Measurements from ENCODE around the gene VEPH1. TPM values are rescaled to one million over a fixed set of nuclear protein-coding genes. Genes with fewer than 3 reads are reported as not detected.

Gene VEPH1
- total RNA-seq, 1 donor from 2014 or later, result 13.0 TPM

DNA sequence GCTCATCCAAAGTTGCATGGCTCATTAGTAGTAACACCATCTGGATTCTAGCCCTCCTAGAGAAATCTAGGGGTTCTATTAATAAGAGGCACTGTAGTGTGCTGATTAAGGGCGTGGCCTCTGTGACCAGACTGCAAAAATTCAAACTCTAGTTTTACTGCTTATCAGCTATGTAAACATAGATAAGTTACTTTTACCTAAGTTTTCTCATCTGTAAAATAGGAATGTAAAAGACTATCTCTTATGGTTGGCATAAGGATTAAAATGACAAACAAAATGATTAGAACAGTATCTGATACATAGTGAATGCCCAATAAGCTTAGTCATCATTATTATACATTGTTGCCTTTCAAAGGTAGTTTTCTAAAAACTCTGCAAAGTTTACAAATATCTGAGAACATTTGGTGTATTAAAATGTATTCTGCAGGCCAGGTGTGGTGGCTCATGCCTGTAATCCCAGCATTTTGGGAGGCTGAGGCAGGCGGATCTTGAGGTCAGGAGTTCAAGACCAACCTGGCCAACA, 62.1 kb downstream of the VEPH1 start:
- DNase-seq (ENCODE audit: low spot score in 2 of 2), result no peak
- no peak for FAIRE-seq

DNA sequence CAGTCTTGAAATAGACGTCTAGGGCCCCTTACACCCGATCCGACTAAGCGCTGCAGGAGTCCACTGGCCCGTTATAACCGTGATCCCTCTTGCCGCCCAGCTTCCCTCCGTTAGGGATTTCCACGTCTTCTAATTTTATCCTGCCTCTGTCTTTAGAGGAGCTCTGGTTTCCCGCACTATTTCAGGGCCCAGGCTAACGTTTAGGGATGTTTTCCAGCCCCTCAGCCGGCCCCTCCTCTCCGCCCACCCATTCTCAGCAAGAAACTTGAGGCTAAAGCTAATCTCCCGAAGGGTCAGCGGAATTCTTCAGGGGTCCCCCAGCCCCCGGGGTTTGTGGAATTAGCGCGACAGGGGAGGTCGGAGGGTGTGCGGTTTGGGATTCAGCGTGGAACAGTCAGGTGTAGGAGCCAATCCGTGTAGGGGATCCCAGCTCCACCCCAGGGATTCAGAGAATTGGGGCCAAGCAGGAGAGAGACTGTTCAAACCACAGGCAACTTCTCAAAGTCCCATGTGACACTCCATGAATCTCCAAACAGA, 65.0 kb downstream of the VEPH1 start:
- FAIRE-seq (no peak), DNase-seq (ENCODE audit: low spot score in 2 of 2) (no peak)

DNA sequence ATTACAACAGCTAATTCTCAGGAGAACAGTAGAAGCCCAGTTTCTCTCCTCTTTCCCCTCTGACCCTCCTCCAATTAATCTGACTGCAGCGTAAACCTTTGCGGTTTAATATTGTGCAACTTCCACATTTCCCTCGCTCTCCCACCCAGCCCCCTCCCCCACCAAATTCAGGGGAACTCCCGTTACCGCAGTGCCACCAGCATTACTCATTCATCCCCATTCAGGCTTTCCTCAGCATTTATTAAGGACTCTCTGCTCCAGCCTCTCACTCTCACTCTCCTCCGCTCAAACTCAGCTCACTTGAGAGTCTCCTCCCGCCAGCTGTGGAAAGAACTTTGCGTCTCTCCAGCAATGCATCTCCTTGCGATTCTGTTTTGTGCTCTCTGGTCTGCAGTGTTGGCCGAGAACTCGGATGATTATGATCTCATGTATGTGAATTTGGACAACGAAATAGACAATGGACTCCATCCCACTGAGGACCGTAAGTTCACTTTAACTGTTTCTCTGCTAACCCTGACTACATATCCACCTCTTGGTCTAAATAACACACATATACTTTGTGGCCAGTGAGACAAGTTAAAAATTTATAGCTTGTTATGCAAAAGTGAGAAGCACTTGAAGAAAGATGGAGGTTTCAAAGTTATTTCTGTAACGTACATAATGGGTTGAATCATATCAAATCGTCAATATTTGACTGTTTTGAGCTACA, 66.5 kb downstream of the VEPH1 start, which contains the start of gene PTX3:
PTX3 (plus strand) TSS at position 268 of the 709 bp plus-strand sequence; CDS start at position 352, 84 bp downstream.
- no peak for DNase-seq (ENCODE audit: low spot score in 2 of 2)
- no peak for FAIRE-seq

DNA sequence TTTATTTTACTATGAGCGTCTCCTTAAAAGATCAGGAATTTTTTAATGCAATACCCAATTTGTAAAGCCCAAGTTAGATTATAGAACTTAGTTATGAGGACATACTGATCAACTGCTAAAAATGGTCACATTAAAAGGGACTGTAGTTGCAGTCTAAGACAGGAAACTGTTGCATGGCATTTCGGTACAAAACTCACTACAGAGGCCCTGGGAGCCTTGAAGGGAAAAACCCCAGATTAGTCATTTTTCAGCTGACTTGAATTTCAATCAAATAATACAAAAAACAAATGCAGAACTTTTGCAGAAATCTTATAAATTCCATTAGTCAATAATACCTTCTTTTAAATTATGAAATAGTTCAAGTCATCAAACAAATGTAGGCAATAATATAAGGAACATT, 73.5 kb downstream of the VEPH1 start:
- FAIRE-seq (no peak), DNase-seq (ENCODE audit: low spot score in 2 of 2) (no peak)

DNA sequence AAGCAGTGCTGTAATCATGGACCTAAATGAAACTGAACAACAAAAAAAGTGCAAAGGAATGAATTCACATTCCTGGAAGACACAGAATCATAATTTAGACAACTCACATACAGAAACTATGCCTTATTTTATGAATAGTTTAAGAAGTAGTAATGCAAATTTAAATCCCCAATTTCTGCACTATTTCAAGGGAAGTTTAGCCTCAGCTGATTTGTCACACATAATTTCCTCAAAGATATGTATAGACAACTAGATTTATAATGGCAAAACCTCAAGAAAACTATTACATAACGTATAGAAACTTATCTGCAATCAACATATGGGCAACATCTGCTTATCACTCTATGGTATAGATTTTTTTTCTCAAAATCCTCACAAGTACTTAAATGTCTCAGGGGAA, 74.4 kb downstream of the VEPH1 start:
- FAIRE-seq, result no peak

DNA sequence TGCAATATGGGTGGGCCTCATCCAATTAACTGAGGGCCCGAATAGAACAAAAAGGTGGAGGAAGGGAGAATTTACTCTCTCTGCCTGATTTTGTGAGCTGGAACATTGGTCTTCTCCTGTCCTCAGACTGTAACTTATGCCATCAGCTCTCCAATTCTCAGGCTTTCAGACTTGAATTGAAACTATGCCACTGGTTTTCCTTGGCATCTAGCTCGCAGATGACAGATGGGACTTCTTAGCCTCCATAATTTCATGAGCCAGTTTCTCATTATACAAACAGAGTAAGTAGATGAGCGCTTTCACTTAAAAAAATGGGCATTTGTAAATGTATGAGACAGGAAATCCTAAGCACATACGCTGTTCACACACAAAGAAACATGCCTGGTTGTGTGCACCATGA, 75.3 kb downstream of the VEPH1 start:
- DNase-seq (ENCODE audit: low spot score in 2 of 2) (no peak), FAIRE-seq (no peak)

More for the DNA sequence above, 74.4 kb downstream of the VEPH1 start:
- no peak for DNase-seq (ENCODE audit: low spot score in 2 of 2)

DNA sequence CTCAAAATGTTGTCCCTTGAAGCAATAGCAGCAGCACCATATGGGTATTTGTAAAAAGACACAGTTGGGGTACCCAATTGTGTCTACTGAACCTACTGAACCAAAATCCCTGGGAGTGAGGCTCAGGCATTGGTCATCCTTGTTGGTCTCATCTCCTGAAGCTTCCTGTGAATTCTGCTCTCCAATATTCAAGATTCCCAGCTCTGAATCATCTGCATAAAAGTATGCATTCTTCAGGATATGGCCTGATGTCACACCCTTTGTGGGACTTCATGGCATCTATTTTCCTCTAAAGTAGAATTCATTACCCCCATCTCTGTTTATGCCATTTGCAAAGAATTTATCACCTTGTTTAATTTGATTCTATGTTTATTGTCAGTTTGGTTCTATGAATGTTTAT, 79.9 kb downstream of the VEPH1 start:
- DNase-seq (ENCODE audit: low spot score in 2 of 2), result no peak
- no peak for FAIRE-seq

DNA sequence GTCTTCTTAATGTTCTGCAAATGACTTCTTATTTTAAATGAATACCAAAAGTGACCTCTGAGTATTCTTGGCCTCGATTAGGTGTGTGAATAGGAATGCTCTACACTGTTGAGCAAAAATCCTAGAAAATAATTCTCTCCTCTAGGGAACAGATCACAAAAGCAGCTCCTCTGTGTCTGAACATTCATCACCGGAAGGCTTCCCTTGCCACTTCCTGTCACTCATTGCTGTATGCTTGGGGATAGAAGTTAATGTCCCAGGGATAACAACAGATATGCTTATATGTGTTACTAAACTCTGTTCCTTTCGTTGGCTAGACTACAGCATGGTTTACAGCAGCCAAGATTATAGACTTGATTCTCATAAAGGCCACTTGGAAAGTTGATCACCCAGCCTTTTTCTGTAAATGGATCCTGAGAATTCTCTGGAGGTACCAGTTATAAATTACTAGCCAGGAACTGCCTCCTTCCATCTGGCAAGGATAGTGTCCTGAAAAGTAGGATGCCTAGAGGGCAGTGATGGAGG, 82.5 kb downstream of the VEPH1 start:
- DNase-seq (ENCODE audit: low spot score in 2 of 2), result no peak
- no peak for FAIRE-seq

DNA sequence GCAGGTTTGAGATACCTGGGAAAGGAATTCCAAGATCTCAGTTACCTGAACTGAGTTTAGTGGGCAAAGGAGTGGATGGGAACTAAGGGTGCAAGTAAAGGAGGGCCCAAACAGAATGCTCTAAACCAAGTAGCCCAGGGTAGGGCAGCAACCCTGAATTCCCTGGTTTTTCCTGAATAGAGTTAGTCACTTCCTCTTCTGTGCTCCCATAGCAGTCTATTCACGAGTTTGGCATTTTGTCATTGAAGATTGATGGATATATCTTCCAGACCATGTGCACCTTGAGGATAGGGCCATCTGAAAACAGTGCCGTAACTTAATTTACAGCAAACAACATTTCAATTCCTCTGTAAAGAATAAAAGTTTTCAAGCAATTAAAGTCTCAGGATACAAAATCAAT, 85.1 kb downstream of the VEPH1 start:
- no peak for FAIRE-seq
- DNase-seq (ENCODE audit: low spot score in 2 of 2), result no peak

DNA sequence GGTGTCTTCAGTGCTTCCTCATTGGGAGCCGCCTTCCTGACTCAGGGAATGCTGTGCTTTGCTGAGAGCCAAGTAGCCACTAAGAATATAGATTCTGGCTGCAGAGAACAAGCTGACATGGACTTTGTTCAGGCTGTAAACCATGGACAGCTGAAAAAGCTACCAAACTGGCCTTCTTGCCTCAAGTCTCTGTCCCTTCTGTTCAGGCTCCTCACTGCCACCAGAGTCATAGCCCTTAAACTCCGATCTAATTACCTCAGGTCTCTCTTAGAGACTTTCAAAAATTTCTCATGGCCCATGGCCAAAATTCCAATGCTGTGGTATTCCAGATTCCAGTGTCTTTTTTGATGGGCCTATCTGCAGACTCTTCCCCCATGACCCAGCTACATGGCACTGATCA, 86.0 kb downstream of the VEPH1 start:
- no peak for DNase-seq (ENCODE audit: low spot score in 2 of 2)
- FAIRE-seq, result no peak

DNA sequence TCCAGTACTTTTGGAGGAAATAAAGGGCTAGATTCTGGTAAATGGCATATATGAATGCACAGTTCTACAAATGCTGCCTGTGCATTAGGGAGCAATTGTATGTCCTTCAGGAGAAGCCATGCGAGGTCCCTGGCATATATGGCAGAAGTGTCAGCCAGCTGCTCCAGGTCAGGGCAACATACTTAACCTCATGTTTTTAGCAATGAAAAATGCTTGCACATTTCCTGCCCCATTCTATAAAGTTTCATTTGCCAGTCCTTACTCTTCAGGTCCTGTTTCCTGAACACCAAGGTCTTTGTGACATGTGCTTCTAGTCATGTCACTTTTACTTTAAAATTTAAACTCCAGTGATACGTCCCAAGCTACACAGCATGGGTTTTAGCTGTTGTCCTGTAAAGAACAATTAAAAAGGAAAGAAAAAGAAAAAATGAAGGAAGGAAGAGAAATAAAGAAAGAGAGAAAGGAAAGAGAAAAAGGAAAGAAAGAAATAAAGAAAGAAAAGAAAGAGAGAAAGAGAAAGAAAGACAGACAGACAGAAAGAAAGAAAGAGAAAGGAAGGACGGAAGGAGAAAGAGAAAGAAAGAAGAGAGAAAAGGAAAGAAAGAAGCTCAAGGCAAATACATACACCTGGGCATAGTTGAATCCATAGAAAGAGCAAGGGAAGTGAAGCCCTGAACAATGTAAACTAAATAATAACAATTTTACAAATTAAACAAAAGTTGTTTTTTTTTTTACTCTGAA, 86.7 kb downstream of the VEPH1 start:
- FAIRE-seq (no peak), DNase-seq (ENCODE audit: low spot score in 2 of 2) (no peak)

DNA sequence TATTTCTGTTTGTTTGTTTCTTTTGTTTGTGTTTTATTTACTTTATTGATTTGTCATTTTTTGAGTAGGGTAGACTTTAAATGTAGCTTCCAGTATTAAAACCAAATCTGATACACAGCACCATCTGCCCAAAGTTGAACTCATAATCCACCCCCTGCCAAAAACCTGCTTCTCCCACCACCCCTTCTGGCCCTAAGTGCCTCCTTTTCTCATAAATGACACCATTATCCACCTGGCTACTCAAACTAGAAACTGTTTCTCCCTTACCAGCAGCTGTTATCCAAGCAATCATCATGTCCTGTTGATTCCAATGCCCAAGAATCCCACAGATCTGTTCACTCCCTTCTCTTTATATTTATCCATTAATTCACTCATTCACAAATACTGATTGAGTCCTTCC, 88.4 kb downstream of the VEPH1 start:
- DNase-seq (ENCODE audit: low spot score in 2 of 2) (no peak), FAIRE-seq (no peak)

DNA sequence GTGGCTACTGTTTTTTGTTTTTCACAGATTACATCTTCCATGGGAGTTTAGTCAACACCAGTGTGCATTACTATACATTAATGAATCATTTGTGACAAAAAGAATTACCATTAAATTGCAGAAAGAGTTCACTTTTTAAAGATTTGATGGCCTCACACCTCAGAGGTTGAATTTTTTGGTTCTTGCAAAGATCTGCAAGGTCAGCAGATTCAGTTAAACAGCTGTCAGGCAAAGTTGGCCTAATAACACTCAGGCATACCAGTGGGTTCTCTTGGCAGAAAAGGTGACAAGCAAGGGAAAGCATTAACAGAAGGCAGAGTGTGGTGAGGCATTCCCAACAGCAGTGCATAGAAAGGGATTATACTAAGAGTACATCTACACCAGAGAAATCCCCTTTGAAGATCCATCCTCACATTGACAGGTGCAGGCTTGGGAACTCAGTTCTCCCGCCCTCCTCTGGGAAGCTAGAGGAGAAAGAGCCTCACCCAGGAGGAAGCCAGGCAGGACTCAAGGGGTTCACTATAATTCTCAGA, 90.8 kb downstream of the VEPH1 start:
- FAIRE-seq (no peak), DNase-seq (ENCODE audit: low spot score in 2 of 2) (no peak)

DNA sequence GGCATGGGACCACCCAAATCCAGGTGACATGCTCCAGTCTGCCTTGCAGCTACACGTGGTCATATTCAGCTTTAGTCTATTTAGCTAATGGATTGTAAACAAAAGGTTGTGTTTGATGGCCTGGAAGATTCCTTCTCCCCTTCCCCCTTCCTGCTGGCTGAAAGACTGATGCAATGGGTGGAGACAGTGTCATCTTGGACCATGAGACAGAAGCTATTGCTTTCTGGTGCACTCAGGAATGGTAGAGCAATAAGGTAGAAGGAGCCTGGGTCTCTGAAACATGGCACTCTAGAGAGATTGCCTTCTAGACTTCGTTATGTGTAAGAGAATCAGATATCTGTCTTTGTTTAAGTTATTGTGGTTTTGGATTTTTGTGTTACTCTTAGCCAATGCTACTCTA, 92.3 kb downstream of the VEPH1 start:
- no peak for FAIRE-seq

DNA sequence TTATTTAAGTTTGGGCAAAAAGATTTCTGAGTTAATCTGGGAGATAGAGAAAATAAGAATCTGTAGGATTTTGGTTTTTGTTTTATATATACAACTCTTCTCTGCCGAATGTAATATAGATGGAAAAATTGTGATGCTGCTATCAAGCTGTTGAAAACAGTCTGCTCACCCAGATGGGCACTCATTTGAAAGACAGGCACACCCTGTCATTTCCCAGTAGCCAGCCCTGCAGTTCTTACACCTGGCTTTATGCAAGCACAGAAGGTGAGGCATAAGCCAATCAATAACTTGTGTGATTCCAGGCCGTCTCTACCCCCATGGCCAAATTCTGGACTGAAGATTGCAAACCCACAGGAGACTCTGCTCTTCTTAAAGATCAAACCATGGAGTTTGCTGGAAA, 93.7 kb downstream of the VEPH1 start:
- FAIRE-seq, result no peak
- DNase-seq (ENCODE audit: low spot score in 2 of 2), result no peak

More for the DNA sequence above, 92.3 kb downstream of the VEPH1 start:
- no peak for DNase-seq (ENCODE audit: low spot score in 2 of 2)

DNA sequence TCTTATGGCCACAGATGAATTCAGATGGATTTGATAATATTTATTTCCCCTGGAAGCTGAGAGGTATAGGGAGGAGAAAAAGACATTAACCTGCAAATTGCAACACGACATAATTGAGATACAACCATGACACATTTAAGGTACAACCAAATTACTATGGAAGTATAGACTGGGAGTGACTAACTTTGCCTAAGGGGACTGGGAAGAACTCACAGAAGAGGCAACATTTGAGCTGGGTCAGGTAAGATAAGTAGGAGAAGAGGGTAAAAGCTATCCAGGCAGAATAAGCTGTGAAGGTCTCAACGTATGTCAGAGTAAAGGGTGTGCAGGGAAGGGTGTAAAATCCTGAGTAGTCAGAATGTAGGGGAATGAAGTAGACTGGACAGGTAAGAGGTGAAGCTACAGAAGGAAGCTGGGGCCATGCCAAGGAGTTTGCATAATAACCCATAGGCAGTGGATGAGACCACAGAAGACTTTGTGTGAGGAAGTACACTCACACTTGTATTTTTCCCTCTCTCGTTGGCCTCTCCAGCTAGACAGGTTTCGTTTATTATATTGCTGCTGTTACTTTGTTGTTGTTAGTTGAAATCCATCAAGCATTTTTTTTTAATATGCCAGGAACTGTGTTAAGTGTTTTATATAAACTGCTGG, 94.6 kb downstream of the VEPH1 start:
- FAIRE-seq, result no peak
- no peak for DNase-seq (ENCODE audit: low spot score in 2 of 2)

DNA sequence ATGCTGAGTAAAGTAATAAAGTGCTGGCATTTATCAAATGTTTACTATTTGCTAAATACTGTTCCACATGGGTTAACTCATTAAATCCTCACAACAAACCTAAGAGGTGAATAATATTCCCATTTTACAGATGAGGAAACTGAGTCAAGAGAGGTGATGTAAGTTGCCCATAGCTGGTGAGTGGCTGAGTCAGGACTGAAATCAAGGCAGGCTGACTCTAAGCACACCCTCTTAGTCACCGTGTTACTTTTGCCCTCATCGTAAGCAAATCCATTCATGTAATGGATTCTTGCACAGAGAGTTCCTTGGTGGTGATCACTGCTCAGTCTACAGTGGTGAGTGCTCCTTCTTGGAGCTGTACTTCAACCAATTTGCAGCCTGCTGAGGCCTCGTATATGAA, 95.4 kb downstream of the VEPH1 start:
- no peak for DNase-seq (ENCODE audit: low spot score in 2 of 2)
- no peak for FAIRE-seq

DNA sequence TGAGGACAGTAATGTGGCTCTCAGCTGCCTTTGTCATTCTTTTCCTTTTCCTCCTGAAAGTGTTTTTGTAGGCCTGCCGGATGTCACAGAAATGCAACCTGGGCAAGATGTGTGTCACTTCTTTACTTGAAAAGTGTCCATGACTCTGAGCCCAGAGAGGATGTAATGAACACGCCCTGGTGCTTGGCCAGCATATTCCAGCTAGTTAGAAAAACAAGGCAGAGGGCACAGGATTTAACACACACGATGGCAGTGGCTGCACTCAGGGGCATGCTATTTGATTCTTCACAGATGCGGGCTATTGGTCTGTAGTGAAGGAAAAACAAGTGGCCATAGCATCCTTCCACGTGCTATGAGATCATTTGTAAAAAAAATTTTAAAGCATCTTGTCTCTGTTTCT, 96.8 kb downstream of the VEPH1 start:
- FAIRE-seq, result no peak

DNA sequence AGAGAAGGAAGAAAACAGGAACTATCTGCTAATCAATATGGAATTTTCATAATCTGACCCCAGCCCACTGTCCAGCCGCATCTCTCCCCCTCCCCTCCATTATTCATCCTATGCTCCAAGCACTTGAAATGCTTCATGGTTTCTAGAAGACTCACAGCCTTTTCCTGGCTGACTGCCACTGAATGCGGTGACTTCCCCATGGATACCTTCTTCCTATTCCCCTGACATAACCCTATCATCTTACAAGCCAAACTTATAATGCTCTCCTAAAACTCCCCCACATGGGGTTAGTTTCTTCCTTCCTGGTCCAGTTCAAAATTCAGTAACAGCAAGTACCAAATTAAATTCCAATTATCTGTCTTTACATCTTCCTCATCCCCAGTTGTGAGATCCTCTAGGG, 97.8 kb downstream of the VEPH1 start:
- DNase-seq (ENCODE audit: low spot score in 2 of 2), result no peak
- no peak for FAIRE-seq

More for the DNA sequence above, 96.8 kb downstream of the VEPH1 start:
- DNase-seq (ENCODE audit: low spot score in 2 of 2), result no peak

DNA sequence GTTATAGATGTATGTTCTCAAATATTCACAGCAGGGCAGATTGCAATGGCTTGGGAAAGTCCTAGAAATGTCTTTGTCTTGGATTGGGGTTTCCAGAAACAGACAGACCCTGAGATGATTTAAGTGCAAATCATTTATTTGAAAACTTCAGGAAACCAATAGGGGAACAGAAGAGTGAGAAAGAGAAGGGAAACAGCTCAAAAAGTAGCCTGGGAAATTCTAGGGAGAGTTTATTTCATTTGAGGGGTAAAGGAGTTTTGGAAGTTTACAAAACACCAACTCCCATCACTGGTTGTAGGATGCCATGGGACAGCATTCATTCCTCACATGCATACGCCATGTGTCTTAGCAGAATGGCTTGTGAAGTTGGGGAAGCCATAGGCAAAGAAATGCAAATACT, 98.8 kb downstream of the VEPH1 start:
- no peak for DNase-seq (ENCODE audit: low spot score in 2 of 2)
- no peak for FAIRE-seq

DNA sequence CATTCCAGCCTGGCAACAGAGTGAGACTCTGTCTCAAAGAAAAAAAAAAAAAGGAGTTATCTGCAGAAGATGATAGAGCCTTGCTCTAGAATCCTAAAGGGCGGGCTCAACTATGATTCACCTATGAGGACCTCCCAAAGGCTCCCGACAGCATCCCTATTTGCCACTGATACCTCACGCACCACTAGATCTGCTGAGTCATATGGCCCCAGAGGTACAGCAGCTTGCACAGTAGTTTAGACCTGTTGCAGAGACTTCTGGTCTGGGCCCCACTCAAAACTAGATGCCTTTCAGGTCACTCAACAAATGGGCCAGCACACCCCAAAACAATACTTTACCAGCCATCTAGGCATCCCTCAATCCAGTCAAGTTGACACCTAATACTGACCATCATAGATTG, 104.6 kb downstream of the VEPH1 start:
- FAIRE-seq, result no peak

More for the DNA sequence above, 104.6 kb downstream of the VEPH1 start:
- DNase-seq (ENCODE audit: low spot score in 2 of 2), result no peak

Data from frontal cortex (tissue), 4 donors.